Amniotic epithelial cell (primary cell): ENCODE results near the gene GPR42.

Experiments
- DNase-seq: peaks from one replicate; pipeline ENCODE4 v3.0.0-alpha.2; 2010; ENCODE audit warnings: low read depth

GPR42 gene, protein sequence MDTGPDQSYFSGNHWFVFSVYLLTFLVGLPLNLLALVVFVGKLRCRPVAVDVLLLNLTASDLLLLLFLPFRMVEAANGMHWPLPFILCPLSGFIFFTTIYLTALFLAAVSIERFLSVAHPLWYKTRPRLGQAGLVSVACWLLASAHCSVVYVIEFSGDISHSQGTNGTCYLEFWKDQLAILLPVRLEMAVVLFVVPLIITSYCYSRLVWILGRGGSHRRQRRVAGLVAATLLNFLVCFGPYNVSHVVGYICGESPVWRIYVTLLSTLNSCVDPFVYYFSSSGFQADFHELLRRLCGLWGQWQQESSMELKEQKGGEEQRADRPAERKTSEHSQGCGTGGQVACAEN

GRCh38 chr19:35370722-35371121 lies at the start of gene GPR42:
TSS of gene GPR42 (plus strand) at chr19:35371068. CDS start at chr19:35371360, 292 bp downstream.
- DNase-seq = no peak

DNA sequence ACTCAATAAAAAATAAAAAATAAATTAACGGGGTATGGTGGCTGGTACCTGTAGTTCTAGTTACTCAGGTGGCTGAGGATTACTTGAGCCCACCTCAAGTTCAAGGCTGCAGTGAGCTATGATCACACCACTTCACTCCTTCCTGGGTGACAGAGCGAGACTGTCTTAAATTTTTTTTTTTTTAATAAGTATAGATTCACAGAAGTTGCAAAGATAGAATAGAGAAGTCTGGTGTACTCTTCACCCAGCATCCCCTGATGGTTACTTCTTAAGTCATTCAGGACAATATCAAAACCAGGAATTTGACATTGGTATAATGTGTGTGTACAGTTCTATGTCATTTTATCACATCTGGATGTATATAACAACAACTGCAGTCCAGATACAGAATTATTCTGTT lies 49.6 kb upstream of the GPR42 start:
- DNase-seq = no peak

DNA sequence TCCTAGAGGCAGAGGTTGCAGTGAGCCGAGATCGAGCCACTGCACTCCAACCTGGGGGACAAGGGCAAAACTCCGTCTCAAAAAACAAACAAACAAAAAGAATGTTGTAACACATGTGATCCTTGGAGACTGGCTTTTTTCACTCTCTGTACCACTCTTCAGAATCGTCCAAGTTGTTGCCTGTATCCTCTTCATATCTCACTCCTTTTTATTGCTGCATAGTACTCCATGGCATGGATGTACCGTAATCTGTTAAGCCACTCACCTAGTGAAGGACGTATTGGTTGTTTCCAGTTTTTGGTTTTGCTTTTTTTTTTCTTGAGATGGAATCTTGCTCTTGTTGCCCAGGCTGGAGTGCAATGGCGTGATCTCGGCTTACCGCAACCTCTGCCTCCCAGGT lies 48.9 kb upstream of the GPR42 start:
- DNase-seq = no peak

- no peak for DNase-seq
These were observed 43.2 kb upstream of the GPR42 start for GRCh38 chr19:35327642-35328041.

GRCh38 chr19:35328851-35329285 lies 42.0 kb upstream of the GPR42 start, which contains the start of gene CD22:
TSS of gene CD22 (plus strand) at chr19:35329187. CDS start at chr19:35332041, 2,854 bp downstream.
- DNase-seq = no peak

- DNase-seq = no peak
These were observed 41.5 kb upstream of the GPR42 start for GRCh38 chr19:35329323-35329722.

- no peak for DNase-seq
These were observed 40.4 kb upstream of the GPR42 start for GRCh38 chr19:35330475-35330874.

- DNase-seq = no peak
These were observed 39.2 kb upstream of the GPR42 start for GRCh38 chr19:35331551-35332214.

GRCh38 chr19:35332817-35333216 lies 38.1 kb upstream of the GPR42 start:
- DNase-seq = no peak

- DNase-seq = no peak
These were observed 36.6 kb upstream of the GPR42 start for GRCh38 chr19:35334144-35334753.

GRCh38 chr19:35336166-35336955 lies 34.5 kb upstream of the GPR42 start:
- no peak for DNase-seq

GRCh38 chr19:35337097-35337983 lies 33.5 kb upstream of the GPR42 start:
- no peak for DNase-seq

- no peak for DNase-seq
These were observed 32.9 kb upstream of the GPR42 start for GRCh38 chr19:35337984-35338296.

DNA sequence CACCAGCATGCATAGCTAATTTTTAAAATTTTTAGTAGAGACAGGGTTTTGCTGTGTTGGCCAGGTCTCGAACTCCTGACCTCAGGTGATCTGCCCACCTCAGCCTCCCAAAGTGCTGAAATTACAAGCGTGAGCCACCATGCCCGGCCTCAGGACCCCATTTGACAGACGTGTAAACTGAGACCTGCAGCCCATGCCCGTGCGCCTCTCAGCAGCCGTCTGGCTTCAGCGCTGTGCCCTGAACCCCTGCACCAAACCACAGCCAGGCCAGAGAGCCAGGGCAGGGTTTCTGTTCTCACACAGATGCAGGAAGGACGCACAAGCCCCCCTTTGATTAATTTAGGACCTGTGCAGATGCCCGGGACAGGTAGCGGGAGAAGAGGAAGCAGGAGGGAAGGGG lies 30.4 kb upstream of the GPR42 start:
- no peak for DNase-seq

DNA sequence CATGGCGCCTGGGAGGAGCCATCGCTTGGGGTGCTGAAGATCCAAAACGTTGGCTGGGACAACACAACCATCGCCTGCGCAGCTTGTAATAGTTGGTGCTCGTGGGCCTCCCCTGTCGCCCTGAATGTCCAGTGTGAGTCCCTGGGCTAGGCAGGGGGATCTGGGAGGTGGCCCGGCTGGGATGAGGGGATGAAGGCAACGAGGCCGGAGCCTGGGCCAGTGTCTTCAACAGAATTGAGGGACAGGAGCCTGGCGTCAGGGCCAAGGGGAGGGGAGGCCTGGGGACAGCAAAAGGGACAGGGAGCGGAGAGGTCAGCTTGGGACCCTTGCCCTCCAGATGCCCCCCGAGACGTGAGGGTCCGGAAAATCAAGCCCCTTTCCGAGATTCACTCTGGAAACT lies 29.9 kb upstream of the GPR42 start:
- DNase-seq = no peak

GRCh38 chr19:35341565-35342225 lies 29.2 kb upstream of the GPR42 start:
- DNase-seq = no peak

GRCh38 chr19:35342430-35342829 lies 28.4 kb upstream of the GPR42 start:
- DNase-seq = no peak

GRCh38 chr19:35344511-35345031 lies 26.3 kb upstream of the GPR42 start:
- no peak for DNase-seq

GRCh38 chr19:35345671-35346111 lies 25.2 kb upstream of the GPR42 start:
- DNase-seq = no peak
